OCI-LY7 (cell line): ENCODE measurements around the gene SRP68. TPM values are rescaled to one million over a fixed set of nuclear protein-coding genes. Genes with fewer than 3 reads are reported as not detected.

ENCODE experiments used
- BruUV-seq: library from RNA; stranded (reverse); fragments of 400-500 nt; replicated peaks from 2 replicates; lab custom pipeline; 2021; lab: Mats Ljungman, UMichigan
- CTCF ChIA-PET: fragments of 300-600 bp; sonication (Branson Sonifier 250); formaldehyde crosslinking; loops from one replicate; lab custom pipeline; 2022; ENCODE audit warnings: antibody characterized with exemption; ENCODE audit not compliant: unreplicated experiment; lab: Charles Lee
- POLR2A ChIA-PET: fragments of 300-600 bp; sonication (Branson Sonifier 250); formaldehyde crosslinking; loops from one replicate; lab custom pipeline; 2022; ENCODE audit warnings: antibody characterized with exemption; lab: Charles Lee
- DNase-seq: peaks from one replicate; pipeline ENCODE4 v3.0.0-alpha.2; 2015; ENCODE audit warnings: low spot score
- H2AFZ ChIP-seq: fragments of 200-600 bp; sonication (generic), shearing (Covaris generic); 2 replicates; pipeline ENCODE4 v1.6.1; 2014; ENCODE audit warnings: mild to moderate bottlenecking, antibody characterized with exemption, low read length, moderate library complexity
- H3K27ac ChIP-seq: fragments of 200-600 bp; sonication (generic); 2 replicates; pipeline ENCODE4 v1.5.1; 2014; ENCODE audit warnings: mixed run types, low read depth, mild to moderate bottlenecking, moderate library complexity, low read length, inconsistent platforms; ENCODE audit not compliant: poor library complexity, severe bottlenecking
- H3K36me3 ChIP-seq: fragments of 200-600 bp; sonication (generic); 2 replicates; pipeline ENCODE4 v1.6.1; 2014; ENCODE audit warnings: mild to moderate bottlenecking, antibody characterized with exemption, low read length, moderate library complexity, mixed read lengths; ENCODE audit not compliant: insufficient read depth
- H3K4me1 ChIP-seq: fragments of 200-600 bp; sonication (generic); 2 replicates; pipeline ENCODE4 v1.5.1; 2014; ENCODE audit warnings: mild to moderate bottlenecking, low read length; ENCODE audit not compliant: insufficient read depth, poor library complexity, severe bottlenecking
- H3K4me2 ChIP-seq: fragments of 200-600 bp; sonication (generic); 2 replicates; pipeline ENCODE4 v1.6.1; 2014; ENCODE audit warnings: mild to moderate bottlenecking, low read length
- H3K4me3 ChIP-seq: fragments of 200-600 bp; sonication (generic); 2 replicates; pipeline ENCODE4 v1.5.1; 2014; ENCODE audit warnings: mild to moderate bottlenecking, low read depth, low read length; ENCODE audit not compliant: poor library complexity, severe bottlenecking
- H3K79me2 ChIP-seq: fragments of 200-600 bp; sonication (generic); 2 replicates; pipeline ENCODE4 v1.6.1; 2016; ENCODE audit warnings: low read depth, mild to moderate bottlenecking, low read length, moderate library complexity, mixed read lengths; ENCODE audit not compliant: insufficient read depth
- H3K9me2 ChIP-seq: fragments of 200-600 bp; sonication (generic); 2 replicates; pipeline ENCODE4 v1.6.1; 2016; ENCODE audit warnings: mild to moderate bottlenecking, low read length, mixed read lengths; ENCODE audit not compliant: insufficient read depth
- H3K9me3 ChIP-seq: fragments of 200-600 bp; sonication (generic); 2 replicates; pipeline ENCODE4 v1.6.1; 2014; ENCODE audit warnings: mild to moderate bottlenecking, mixed run types, low read length, mixed read lengths
- H4K20me1 ChIP-seq: fragments of 200-600 bp; sonication (generic); 2 replicates; pipeline ENCODE4 v1.6.1; 2014; ENCODE audit warnings: mild to moderate bottlenecking, antibody characterized with exemption, low read length, moderate library complexity, mixed read lengths; ENCODE audit not compliant: insufficient read depth
- EZH2phosphoT487 ChIP-seq: fragments of 200-600 bp; sonication (generic); IDR thresholded peaks from 2 replicates; pipeline ENCODE4 v1.6.1; 2018; ENCODE audit warnings: low read depth, borderline replicate concordance, mild to moderate bottlenecking, mixed run types, antibody characterized with exemption, low read length, moderate library complexity, mixed read lengths
- intact Hi-C: fragments of 100-400 bp; cut with micrococcal nuclease; formaldehyde crosslinking; loops from one replicate; pipeline ENCODE4 v1.10.0; 2022; ENCODE audit not compliant: unreplicated experiment
- total RNA-seq, 2 experiments: library from RNA; depleted of rRNA in 1 of 2; stranded (reverse); fragments of >200 nt in 1 of 2; shearing (Covaris generic) in 1 of 2; gene quantifications; 2 replicates each; pipeline ENCODE4 v1.2.3, GENCODE V29; 2014 to 2022
- TF ChIP-seq, protein P1 (sequence below): fragments of 200-600 bp; sonication (generic); conservative IDR thresholded peaks from 2 replicates; pipeline ENCODE4 v1.5.1; 2014; ENCODE audit warnings: mild to moderate bottlenecking, antibody characterized with exemption, low read length, moderate library complexity, mixed read lengths

SRP68 gene
- total RNA-seq, 2 experiments from 2014 or later = 54.0 to 200 TPM

GRCh38 chr17:76027159-76027839 is 45.0 kb downstream of the SRP68 start, which contains the start of gene EVPL:
TSS of gene EVPL (minus strand) at chr17:76027306. CDS start at chr17:76027198, 108 bp downstream.
- CTCF ChIA-PET = no interaction called here
- no peaks in the 10 kb centered on the region for H3K9me2 ChIP-seq
- POLR2A ChIA-PET = interaction anchor here (0.6 kb wide), 1 partner anchor 283 kb away, joined by 3 read pairs; no protein-coding TSS in a partner anchor
- no peak within 1 kb of the TSS for H3K4me3 ChIP-seq
- DNase-seq = no peak
- no TSS peak for BruUV-seq
- peaks cover 20% of the 10 kb centered on the region for H3K4me1 ChIP-seq
- intact Hi-C loops = no loop called here
- H4K20me1 ChIP-seq = no peaks in the 10 kb centered on the region
- H3K4me2 ChIP-seq = no peak within 1 kb of the TSS
- H2AFZ ChIP-seq = no peak within 1 kb of the TSS
- H3K9me3 ChIP-seq = no peaks in the 10 kb centered on the region
- H3K27ac ChIP-seq = no peak within 1 kb of the TSS
- no peaks in the 10 kb centered on the region for H3K79me2 ChIP-seq
- no peak for TF ChIP-seq EZH2phosphoT487
- TF ChIP-seq, protein P1, sequence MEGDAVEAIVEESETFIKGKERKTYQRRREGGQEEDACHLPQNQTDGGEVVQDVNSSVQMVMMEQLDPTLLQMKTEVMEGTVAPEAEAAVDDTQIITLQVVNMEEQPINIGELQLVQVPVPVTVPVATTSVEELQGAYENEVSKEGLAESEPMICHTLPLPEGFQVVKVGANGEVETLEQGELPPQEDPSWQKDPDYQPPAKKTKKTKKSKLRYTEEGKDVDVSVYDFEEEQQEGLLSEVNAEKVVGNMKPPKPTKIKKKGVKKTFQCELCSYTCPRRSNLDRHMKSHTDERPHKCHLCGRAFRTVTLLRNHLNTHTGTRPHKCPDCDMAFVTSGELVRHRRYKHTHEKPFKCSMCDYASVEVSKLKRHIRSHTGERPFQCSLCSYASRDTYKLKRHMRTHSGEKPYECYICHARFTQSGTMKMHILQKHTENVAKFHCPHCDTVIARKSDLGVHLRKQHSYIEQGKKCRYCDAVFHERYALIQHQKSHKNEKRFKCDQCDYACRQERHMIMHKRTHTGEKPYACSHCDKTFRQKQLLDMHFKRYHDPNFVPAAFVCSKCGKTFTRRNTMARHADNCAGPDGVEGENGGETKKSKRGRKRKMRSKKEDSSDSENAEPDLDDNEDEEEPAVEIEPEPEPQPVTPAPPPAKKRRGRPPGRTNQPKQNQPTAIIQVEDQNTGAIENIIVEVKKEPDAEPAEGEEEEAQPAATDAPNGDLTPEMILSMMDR = no peak
- no peaks in the 10 kb centered on the region for H3K36me3 ChIP-seq

GRCh38 chr17:76026714-76027158 is 45.6 kb downstream of the SRP68 start:
- TF ChIP-seq, protein P1 = no peak
- TF ChIP-seq EZH2phosphoT487 = no peak
- H3K9me2 ChIP-seq = no peaks in the 10 kb centered on the region
- no peak overlapping the region for H3K4me2 ChIP-seq
- H3K27ac ChIP-seq = no peak overlapping the region
- no peak overlapping the region for H2AFZ ChIP-seq
- H3K4me3 ChIP-seq = no peak overlapping the region
- no peaks in the 10 kb centered on the region for H4K20me1 ChIP-seq
- H3K9me3 ChIP-seq = no peaks in the 10 kb centered on the region
- no peak for DNase-seq
- no peaks in the 10 kb centered on the region for H3K79me2 ChIP-seq
- intact Hi-C loops = no loop called here
- peaks cover 22% of the 10 kb centered on the region for H3K4me1 ChIP-seq
- ChIA-PET CTCF (no interaction called here), POLR2A (interaction anchor here (0.6 kb wide), 1 partner anchor 283 kb away, joined by 3 read pairs; no protein-coding TSS in a partner anchor)
- BruUV-seq = no TSS peak
- no peaks in the 10 kb centered on the region for H3K36me3 ChIP-seq

DNA sequence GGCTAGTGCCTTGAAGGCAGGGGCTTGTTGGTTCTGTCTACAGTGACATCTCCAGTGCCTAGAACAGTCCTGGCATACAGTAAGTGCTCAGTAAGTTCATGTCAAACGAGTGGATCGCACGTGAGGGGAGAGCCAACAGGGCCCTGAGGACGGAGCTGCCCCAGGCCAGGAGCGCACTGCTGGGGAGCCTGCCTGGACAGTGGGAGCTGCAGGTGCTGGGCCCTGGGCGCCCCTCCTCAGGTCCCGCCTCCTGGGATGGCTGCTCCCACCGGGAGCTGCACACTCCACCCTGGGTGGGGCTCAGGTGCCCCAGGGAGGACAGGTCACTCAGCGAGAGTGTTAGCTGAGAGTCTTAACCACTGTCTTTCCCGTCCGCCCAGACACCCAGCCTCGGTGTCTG is 47.0 kb downstream of the SRP68 start:
- POLR2A ChIA-PET = no interaction called here
- intact Hi-C loops = no loop called here
- Histone ChIP-seq H2AFZ (no peak overlapping the region), H3K27ac (no peak overlapping the region), H3K4me1 (peaks cover 37% of the 10 kb centered on the region), H3K4me2 (no peak overlapping the region), H3K79me2 (no peaks in the 10 kb centered on the region), H3K36me3 (no peaks in the 10 kb centered on the region), H3K4me3 (no peak overlapping the region), H3K9me2 (no peaks in the 10 kb centered on the region), H4K20me1 (no peaks in the 10 kb centered on the region), H3K9me3 (no peaks in the 10 kb centered on the region)
- BruUV-seq = no TSS peak
- CTCF ChIA-PET = interaction anchor here (0.6 to 1.1 kb wide), 2 partner anchors 25 to 250 kb away, joined by 3 read pairs; partner anchors contain the start of gene CDK3
- no peak for DNase-seq
- TF ChIP-seq, protein P1 = no peak
- no peak for TF ChIP-seq EZH2phosphoT487
